ENCODE data around the gene TBC1D5. TPM values are rescaled to one million over a fixed set of nuclear protein-coding genes. Genes with fewer than 3 reads are reported as not detected.

The TBC1D5 gene
- total and polyA plus RNA-seq, 10 donors = 6.4 to 140 (median 97.1) TPM

GRCh38 chr3:17136136-17136721 lies 606.2 kb downstream of the TBC1D5 start:
- H3K27ac ChIP-seq = peak overlapping the region in 1 of 8 donors; percentile 13
- H3K27me3 ChIP-seq (replicated peaks in 1 of 7) = no peaks in the 10 kb centered on the region
- H3K9me3 ChIP-seq = peaks cover 0 to 12% (median 0%) of the 10 kb centered on the region in 8 donors
- intact Hi-C loops (cut with DNase I; ENCODE audit: low total_unique reads) = no loop called here
- DNase-seq = no peak
- 83 to 93% (median 87%) methylated on average over 11 of the region's 11 CpGs for WGBS, 5 donors
- no peaks in the 10 kb centered on the region for H3K36me3 ChIP-seq
- no peak overlapping the region for H3K4me3 ChIP-seq
- no peak for TF ChIP-seq POLR2A (IDR thresholded peaks at IDR 0.05)
- TF ChIP-seq POLR2AphosphoS5 (IDR thresholded peaks at IDR 0.05) = no peak
- no peak for TF ChIP-seq CTCF (IDR thresholded peaks at IDR 0.05 in 8 of 11, conservative IDR thresholded peaks at IDR 0.05 in 3 of 11)
- no peaks in the 10 kb centered on the region for H3K4me1 ChIP-seq

- DNase-seq = no peak
- Histone ChIP-seq H3K27me3 (replicated peaks in 1 of 7) (no peaks in the 10 kb centered on the region), H3K36me3 (no peaks in the 10 kb centered on the region), H3K27ac (peak overlapping the region in 1 of 8 donors; percentile 13), H3K4me3 (no peak overlapping the region), H3K4me1 (no peaks in the 10 kb centered on the region), H3K9me3 (peaks cover 0 to 12% (median 0%) of the 10 kb centered on the region in 8 donors)
- intact Hi-C loops (cut with DNase I; ENCODE audit: low total_unique reads) = no loop called here
- TF ChIP-seq POLR2A (IDR thresholded peaks at IDR 0.05) (no peak), POLR2AphosphoS5 (IDR thresholded peaks at IDR 0.05) (no peak), CTCF (IDR thresholded peaks at IDR 0.05 in 8 of 11, conservative IDR thresholded peaks at IDR 0.05 in 3 of 11) (no peak)
Observed at GRCh38 chr3:17135696-17136095, 606.7 kb downstream of the TBC1D5 start.

- no peaks in the 10 kb centered on the region for H3K27me3 ChIP-seq (replicated peaks in 1 of 7)
- no peak overlapping the region for H3K27ac ChIP-seq
- H3K9me3 ChIP-seq = peaks cover 0 to 15% (median 0%) of the 10 kb centered on the region in 8 donors
- no peak for DNase-seq
- H3K4me1 ChIP-seq = no peaks in the 10 kb centered on the region
- WGBS, 5 donors = 83 to 88% (median 86%) methylated on average over 17 to 19 of the region's 19 CpGs
- intact Hi-C loops (cut with DNase I; ENCODE audit: low total_unique reads) = no loop called here
- H3K4me3 ChIP-seq = no peak overlapping the region
- no peaks in the 10 kb centered on the region for H3K36me3 ChIP-seq
- TF ChIP-seq POLR2A (IDR thresholded peaks at IDR 0.05) (no peak), CTCF (IDR thresholded peaks at IDR 0.05 in 8 of 11, conservative IDR thresholded peaks at IDR 0.05 in 3 of 11) (no peak), POLR2AphosphoS5 (IDR thresholded peaks at IDR 0.05) (no peak)
Observed at GRCh38 chr3:17133632-17134545, 608.5 kb downstream of the TBC1D5 start.
